Activated effector memory CD4-positive, alpha-beta T cell treated with anti-CD3 and anti-CD28 coated beads, Interleukin-2, amount 50 U/mL, for 16 hours (primary cell): ENCODE results near the gene ZBTB43.
A peak's percentile ranks its signal among the peaks of the same experiment; 100 is the strongest.

Experiments used
- DNase-seq: peaks from one replicate; pipeline ENCODE4 v3.0.0-alpha.2; 2020

Gene ZBTB43

DNA sequence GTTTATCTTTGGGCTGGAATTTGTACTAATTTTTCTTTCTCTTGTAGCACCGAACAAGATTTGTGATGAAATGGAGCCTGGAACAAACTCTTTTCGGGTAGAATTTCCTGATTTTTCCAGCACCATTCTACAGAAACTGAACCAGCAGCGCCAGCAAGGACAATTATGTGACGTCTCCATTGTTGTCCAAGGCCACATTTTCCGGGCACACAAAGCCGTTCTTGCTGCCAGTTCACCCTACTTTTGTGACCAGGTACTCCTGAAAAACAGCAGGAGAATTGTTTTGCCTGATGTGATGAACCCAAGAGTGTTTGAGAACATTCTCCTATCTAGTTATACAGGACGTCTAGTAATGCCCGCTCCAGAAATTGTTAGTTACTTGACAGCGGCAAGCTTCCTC is 27.6 kb downstream of the ZBTB43 start:
- DNase-seq: no peak

DNA sequence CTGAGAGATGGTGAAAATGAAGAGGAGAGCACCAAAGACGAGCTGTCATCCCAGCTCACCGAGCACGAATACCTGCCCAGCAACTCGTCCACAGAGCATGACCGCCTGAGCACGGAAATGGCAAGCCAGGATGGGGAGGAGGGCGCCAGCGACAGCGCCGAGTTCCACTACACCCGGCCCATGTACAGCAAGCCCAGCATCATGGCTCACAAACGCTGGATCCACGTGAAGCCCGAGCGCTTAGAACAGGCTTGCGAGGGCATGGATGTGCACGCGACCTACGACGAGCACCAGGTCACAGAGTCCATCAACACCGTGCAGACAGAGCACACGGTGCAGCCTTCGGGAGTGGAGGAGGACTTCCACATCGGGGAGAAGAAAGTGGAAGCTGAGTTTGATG is 28.2 kb downstream of the ZBTB43 start:
- DNase-seq: no peak

DNA sequence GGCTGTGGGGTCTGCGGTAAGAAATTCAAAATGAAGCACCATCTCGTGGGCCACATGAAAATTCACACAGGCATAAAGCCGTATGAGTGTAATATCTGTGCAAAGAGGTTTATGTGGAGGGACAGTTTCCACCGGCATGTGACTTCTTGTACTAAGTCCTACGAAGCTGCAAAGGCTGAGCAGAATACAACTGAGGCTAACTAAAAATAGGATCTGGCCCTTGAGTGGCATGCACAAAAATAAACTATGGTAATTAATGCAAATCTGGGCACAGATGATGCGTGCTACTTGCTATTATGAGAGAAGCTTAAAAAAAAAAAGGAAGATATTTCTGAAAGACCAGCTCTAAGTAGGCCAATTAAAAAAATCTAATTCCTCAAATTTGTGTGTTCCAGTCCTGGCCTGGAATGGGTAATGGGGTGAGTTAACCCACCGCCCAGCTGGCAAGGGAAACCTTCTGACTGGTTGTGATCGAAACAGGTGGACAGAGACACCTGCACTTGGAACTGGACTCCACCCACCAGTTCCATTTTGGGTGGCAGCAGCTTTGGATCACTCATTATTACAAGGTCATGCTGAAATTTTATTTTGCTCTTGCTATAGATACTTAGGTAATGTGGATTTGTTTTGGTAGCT is 29.0 kb downstream of the ZBTB43 start:
- DNase-seq: no peak

DNA sequence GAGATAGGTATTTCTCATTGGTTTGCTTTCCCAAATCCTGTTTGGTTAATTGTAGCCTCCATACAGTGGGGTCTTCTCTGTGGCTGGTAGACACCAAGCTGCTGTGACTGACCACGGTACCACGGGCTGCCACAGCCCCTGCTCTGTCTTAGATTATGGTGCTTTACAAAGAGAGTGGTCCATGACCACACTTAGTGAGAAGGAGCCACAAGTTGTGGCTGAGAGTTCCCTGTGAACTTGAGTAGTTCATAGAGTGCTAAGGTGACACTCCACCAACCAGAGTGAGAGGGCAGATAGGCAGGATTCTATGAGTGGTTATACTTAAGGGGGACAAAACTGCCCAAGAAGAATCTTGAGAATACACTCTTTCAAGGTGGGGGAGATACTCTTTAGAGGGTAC is 29.8 kb downstream of the ZBTB43 start:
- DNase-seq: no peak

DNA sequence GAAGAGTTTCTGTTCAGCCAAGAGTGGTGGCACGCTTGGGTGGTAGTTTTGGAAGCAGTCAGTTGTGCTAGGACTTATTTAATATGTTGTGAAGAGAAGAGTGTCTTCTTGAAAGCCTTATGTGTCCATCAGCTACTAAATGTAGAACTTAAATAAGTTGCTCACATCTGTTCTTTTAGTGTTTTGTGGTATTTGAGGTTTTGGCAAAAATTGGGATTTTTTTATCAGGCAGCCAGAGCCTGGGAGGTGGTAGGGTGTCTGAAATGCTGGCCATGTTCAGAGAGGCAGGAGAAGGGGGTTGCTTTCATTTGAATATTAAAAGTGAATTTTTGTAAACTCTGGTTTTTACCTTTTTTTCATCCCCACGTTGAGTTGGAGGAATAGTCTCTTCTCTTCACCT is 31.4 kb downstream of the ZBTB43 start:
- DNase-seq: no peak

DNA sequence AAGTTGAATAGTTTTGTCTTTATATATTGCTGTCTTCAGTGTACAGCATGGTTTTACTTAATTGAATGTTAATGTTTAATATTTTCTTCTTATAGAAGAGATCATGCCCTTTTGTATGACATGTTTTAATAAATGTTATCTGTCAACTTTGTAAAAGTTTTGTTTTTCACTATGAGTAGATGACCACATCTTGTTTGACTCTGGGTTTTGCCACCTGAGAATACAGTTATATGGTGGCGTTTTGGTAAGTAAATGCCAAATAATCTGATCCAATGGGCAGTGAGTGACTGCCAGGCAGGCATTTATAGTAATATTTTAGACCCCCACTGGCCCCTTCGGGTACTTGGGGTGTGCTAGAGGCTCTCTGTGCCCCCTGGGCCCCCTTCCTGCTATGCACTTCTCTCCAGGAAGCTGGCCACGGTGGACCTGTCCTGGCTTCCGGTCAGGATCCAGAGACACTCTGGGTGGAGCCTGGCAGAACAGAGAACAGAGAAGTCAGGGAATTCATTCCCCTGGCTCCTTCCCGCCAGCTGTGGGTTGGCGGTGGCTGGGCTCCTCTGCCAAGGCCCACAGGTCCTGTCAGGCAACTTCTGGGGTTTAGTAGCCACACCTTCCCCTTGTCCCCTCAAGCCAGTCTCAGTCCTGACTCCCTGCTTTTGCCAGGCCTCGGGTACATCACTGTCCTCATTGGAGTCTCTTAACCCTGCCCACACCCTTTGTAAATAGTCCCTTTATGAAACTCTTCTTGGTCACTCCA is 33.4 kb downstream of the ZBTB43 start:
- DNase-seq: no peak

DNA sequence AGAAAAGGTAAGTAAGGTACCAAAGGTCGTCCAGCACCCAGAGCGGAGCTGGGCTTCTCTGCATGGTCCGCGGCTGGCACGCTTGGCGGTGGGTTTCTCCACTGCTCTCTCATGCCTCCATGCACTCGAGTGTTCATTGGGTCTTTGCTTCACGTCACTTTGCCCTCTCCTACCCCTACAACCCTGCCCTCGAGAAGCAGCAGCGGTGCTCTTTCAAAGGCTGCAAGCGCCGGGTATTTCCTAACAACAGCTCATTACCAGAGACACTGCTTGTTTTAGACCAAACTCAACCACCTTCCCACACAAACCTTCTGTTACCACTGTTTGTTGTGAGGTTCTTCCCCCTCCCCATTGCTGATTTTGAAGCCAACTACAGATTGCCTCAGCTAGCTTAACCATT is 34.1 kb downstream of the ZBTB43 start:
- DNase-seq: no peak

DNA sequence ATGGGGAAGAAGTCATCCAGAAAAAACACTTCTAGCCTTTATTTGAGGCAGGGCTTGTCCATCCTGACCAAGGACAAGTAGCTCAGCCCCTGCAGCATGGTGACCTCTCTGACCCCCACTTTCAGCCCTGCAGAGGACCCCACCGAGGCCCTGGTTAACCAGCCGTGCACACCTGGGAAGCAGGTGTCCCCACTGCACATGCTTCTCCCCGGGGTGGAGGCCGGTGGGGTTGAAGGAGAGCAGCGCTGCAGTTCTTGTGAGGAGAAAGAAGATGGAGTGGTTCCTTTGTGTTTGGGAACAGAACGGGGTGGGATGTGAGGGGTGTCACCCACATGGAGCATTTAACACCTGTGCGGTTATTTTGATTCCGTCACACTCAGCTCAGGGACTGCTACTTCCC is 34.5 kb downstream of the ZBTB43 start:
- no peak for DNase-seq

DNA sequence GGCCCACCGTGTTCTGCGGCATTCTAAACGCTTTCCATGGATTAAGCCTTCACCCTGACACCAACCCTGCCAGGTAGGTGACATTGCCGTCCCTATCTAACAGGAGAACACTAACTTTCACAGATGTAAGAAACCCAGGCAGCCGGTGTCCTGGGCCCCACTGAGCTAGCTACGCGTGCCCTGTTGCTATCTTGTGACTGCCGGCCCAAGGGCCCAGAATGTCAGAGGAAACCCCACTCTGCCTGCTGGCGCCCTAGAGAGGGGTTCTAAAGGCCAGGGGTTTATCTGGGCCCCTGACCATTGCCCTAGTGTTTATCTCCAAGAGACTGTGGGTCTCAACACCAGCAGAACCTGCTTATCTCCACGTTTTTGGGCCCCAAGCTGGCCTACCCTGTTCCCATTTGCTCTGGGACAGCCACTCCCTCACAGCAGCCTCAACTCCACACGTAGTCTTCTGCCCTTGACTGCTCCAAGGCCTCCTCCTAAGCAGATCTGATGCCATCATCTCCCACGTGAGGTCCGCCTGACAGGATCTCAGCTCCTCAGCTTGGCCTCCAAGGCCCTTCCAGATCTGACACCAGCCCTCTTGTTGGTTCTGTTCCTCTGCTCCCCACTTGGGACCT is 37.5 kb downstream of the ZBTB43 start:
- no peak for DNase-seq

DNA sequence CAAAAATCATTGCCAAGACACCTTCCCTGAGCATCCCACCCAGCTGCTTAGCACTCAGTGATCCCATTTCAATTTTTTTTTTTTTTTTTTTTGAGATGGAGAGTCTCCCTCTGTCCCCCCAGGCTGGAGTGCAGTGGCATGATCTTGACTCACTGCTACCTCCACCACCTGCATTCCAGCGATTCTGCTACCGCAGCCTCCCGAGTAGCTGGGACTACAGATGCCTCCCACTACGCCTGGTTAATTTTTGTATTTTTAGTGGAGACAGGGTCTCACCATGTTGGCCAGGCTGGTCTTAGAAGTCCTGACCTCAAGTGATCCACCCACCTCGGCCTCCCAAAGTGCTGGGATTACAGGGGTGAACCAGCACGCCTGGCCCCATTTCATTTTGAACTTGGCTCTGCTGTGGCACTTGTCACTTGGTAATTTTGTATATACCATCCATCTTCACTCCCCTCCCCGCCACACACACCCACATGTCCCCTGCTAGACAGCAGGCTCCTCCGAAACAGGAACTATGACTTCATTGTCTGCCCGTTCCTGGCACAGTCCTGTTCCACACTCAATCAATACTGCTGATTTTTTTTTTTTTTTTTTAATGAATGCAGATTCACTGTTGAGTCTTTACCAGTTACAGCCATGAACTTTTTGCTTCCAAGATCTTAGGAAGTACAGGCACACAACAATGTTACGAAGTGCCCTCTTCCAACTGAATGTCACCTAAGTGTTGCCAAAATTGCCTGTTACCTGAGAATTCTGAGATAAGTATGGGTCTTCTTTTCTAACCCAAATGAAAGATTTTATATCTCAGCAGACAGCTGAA is 38.3 kb downstream of the ZBTB43 start:
- DNase-seq: no peak

DNA sequence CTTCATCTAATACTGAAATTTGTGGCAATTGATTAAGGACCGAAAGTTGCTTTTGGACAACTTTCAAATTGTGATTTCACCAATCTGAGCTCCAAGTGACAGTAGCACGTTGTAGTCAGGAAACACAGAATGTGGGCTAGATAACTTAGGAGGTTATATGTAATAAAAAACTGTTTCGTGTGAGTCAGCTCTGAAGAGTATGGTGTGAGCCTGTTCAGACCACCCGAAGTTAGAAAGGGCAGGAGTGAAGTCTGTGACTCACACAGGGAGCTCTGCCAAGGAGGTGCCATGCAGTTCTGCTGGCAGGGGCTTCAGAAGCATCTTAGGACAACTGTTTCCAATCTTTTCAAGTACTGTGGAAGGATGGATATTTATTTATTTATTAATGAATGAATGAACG is 39.2 kb downstream of the ZBTB43 start:
- no peak for DNase-seq

DNA sequence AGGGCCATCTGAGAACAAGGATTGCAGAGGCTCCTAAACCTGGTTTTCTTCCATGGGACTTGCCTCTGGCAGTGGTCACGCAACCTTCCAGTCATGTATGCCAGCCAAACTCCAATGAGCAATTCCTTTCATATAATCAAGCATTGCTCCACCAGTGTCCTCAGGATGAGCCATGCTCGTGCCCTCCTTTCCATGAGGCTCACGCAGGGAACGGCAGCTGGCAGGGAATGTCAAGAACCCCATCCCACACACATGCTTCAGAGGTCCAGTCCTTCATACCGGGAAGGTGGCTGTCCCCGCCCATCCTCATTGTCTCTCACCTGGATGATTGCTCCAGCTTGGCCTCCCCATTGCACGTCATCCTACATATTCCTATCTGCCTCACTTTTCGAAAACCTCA is 42.2 kb downstream of the ZBTB43 start:
- no peak for DNase-seq

DNA sequence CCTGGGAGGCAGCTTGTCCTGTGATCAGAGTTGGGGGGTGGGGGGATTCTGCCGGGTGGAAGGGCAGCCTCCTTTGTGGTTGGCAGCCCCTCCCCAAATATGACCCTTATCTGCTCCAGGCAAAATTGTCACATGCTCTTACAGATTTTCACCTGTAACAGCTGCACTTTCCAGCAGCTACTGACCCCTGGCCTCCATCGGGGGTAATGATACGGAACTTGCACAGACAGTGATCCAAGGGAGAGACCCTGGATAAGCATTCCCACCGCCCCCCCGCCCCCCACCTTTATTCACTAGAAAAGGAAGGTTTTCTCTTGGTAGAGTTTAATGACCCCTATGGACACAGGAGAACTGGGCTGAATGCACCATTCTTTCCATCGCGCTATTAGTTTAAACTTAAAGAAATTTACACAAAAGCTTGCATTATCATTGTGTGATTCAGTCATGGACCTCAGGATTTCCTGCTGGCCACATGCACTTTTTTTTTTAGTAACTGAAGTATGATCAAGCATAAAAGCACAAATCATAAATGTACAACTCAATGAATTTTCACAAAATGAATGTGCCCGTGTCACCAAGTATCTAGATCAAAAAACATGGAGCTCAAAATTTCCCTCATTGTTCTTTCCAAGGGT is 44.9 kb downstream of the ZBTB43 start:
- DNase-seq: no peak

DNA sequence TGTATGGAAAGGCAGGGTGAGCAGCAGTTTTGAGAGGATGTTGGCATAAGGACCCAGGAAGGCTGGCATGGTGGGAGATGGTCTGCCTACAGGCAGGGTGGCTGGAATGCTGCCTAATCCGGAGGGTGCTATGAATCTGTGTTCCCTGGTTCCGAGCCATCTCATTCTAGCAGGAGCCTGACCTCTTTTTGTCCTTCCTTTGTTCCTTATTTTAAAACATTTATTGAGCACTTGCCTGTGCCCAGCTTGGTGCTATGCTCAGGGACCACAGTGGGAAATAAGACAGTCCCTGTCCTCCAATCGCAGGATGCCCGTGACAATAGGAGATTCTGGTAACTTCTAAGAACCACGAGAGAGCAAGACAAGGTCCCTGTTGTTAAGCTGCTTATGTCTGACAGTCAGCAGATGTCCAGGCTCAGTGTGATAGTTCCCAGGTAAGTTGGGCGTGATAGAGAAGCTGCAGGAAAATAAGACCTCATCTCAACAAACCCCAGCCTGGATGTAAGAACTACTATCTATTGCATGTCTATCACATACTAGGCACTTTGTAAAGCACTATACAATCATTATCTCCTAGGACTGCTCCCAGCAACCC is 46.5 kb downstream of the ZBTB43 start:
- DNase-seq: no peak

DNA sequence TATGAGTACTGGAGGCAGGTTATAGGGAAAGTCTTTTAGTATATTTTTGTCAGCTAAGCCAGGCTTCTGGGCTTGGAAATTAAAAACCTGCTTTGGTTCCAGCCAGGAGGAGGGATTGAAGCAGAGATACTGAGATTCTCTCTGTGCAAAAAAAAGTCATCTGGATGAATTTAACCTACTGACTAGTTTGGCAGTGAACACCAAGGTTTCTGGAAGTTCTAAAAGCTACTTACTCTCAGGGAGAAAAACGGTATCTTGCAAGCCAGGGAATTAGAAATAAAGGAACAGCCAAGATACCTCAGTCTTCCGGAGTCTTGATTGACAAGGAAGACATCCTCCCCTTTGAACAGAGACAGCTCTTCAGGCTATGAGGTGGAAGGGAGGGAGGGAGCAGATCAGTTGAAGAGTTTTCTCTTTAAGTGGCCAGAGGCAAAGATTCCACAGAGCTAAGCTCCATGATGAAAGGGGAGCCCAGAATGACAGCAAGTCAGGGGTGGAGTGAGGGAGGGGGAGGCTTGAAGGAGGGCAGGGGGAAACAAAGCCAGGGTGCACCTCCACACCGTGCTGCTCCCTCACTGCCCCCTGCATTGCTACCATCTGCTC is 47.3 kb downstream of the ZBTB43 start:
- DNase-seq: no peak

DNA sequence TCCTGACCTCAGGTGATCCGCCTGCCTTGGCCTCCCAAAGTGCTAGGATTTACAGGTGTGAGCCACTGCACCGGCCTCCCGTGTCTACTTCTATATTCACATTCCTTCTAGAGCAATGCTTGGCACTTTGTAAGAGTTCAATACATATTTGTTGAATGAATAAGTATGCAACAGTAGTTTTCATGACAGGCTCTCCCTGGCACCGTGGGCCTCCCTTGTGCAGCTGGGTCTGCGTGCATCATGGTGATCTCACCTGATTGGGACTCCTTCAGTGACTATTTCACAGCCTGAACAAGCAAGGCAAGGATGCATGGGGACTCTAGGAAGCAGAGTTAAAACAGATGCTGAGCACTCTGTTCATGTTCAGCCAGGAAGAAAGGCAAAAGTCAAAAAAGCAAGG is 48.8 kb downstream of the ZBTB43 start:
- DNase-seq: no peak

DNA sequence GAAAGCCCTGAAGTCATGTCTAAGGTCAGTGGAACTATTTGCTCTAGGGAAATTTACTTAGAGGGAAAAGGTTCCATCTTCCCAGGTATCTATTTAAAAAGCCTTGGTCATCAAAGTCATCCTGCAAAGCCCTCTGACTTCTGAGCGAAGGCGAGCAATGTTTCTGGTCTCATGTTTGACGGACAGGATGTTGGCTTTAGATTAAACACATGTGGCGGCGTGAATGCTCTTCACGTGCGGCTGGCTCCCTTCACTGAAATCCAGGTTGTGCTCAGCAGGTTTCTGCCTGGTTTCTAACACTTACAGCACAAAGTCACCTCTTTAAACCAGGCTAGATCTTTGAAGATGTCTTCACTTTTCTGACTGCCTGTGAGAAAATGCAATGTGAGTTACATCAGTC is 49.9 kb downstream of the ZBTB43 start:
- DNase-seq: no peak

DNA sequence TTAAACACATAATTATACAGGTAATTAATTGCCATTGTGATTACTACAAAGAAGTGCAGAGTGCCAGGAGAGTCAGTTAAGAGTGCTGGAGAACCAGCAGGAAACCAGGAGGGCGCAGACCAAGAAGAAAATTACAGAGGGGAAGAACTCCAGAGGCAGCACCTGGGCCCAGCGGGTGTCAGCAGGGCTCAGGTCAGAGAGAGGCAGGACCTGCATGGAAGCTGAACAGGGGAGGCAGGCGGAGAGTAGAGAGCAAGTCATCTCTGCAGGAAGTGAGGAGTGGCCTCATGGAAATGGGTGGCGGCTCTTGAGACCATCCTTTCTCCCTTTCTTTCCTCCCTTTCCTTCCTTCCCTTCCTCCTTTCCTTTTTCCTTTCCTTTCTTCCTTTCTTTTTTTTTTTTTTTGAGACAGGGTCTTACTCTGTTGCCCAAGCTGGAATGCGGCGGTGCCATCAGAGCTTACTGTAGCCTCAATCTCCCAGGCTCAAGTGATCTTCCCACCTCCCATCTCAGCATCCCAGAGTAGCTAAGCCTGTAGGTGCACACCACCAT is 51.6 kb downstream of the ZBTB43 start:
- DNase-seq: no peak

DNA sequence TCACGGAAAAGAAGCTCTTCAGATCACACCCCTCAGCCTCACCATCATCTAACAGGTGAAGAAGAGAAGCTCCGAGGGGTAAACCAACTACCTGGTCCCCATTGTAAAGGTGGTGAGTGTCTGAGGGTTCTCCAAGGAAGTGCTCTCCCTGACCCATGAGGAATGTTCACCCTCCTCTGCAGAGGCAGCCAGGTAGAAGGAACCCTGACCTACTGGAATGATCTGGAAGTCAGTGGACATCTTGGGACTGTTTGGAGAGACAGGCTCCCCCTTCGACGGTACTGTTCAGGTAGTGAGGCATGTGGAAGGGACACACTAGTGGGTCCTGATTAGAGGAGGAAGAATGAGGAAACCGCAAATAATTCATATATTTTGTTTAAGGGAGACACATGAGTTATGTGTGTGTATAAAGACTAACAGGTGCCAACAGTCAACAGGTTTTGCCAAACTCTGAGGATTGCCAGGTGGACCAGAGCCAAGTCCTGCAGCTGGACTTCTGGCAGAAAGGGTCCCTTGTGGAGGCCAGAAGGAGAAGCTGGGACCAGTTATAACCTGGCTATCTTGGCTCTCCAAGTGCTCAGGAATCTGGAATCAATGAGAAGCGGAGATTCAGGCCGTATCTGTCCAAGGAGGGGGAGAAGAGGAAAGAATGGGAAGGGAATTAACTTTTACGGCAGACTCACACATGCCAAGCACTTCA is 52.6 kb downstream of the ZBTB43 start:
- no peak for DNase-seq

DNA sequence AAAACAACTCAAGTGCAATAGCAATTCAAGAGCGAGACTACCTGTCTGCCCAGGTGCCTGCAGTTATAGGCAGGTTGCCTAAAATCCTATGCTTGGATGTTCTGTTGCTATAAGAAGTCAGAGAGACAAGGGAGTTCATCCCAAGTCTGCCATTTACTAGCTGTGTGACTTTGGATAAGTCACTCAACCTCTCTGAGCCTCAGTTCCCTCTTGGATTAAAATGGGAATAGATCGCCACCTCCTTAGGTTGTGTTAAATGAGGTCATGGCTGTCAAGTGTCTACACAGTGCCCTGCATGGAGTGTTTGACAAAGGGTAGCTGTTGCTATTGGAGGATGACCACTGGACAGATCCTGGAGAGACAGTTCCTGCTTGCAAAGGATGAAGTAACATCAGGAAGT is 54.3 kb downstream of the ZBTB43 start:
- no peak for DNase-seq

DNA sequence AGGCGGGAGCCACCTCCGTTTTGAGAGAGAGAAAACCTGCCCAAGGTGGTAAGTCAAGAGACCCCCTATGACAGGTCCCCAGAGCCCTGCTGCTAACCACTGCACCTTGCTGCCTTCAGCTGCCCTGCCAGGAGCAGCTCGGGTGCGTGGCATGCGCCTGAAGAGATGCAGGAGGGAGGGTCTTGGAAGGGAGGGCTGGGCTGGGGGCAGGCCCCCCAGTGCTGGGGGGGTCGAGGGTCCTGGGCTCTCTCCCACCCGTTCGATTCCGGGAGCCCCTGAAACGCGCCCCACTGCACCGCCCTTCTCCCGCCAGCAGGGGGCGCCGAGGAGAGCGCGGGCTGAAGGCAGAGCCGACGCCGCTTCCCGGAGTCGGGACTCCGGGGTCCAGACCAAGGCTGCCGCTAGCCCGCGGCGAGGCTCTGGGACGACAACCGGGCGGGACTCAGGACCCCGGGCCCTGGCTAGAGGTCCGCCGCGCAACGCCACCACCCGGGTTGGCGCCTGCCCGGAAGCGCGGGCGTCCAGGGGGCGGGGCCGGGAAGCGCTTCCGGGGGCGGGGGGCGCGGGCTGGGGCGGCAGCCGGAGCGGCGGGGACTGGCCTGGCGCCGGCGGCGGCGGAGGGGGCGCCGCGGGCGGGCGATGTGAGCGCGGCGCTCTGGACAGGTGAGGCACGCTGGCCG is 55.4 kb downstream of the ZBTB43 start, which contains the start of gene ZBTB34:
Gene ZBTB34, plus strand, starts transcription at position 563 of the 680 bp plus-strand sequence. CDS start 18,761 bp downstream, outside the sequence.
- peak; percentile 94 for DNase-seq
